GF-D8 (cell line): Measurements from ENCODE around the gene ZCCHC2.

ENCODE experiments used
- DNase-seq: peaks from one replicate; lab custom pipeline; 2025; lab: John Stamatoyannopoulos, UW

The ZCCHC2 gene

DNA sequence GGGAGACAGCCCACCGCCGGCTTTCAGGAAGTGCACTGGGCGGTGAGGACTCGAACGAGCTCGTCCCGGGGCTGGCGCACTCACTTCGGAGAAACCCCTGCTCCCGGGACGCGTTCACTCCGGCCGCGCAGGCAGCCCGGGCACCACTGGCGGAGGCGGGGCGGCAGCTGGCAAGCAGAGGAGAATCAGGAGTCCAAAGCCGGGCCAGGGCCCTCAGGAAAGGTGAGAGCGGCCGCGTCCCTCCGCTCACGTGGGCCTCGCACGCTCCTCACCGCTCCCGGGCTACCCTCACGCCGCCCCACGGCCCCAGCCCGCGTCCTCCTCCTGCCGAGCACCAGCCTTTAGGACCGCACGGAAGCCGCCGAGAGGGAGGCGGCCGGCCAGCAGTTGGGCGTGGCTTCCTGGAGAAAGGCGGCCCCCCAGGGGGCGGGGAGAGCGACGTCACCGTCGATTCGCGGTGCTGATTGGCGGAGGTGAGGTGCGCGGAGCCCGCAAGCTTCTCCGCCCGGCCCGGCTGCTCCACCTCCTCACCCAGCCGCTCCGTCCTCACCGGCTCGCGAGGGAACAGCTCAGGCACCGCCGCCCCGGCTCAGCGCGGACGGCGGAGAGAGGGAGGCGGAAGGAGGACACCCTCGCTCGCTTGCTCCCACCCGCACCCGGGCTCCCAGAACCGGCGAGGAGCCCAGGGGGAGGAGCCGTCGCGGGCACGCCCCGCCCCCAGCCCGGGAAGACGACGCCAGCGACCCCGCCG lies at the start of gene ZCCHC2:
Gene ZCCHC2, plus strand, starts transcription at position 522 of the 751 bp plus-strand sequence. CDS start 400 bp downstream, outside the sequence.
- peak; percentile 95 for DNase-seq

GRCh38 chr18:62479574-62479973 lies 43.3 kb upstream of the ZCCHC2 start:
- DNase-seq: no peak

DNA sequence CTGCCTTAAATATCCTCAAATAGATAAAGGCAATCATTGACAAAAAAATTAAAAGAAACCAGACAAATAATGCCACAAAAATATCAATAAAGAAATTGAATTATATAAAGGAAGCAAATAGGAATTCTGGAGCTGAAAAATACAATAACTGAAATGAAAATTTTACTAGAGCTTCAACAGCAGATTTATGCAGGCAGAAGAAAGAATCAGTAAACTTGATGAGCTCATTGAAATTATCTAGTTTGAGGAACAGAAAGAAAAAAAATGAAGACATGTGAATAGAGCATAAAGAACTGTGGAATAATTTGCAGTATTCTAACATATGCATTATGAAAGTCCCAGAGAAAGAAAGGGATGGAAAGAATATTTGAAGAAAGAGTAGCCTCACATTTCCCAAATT lies 41.9 kb upstream of the ZCCHC2 start:
- no peak for DNase-seq

DNA sequence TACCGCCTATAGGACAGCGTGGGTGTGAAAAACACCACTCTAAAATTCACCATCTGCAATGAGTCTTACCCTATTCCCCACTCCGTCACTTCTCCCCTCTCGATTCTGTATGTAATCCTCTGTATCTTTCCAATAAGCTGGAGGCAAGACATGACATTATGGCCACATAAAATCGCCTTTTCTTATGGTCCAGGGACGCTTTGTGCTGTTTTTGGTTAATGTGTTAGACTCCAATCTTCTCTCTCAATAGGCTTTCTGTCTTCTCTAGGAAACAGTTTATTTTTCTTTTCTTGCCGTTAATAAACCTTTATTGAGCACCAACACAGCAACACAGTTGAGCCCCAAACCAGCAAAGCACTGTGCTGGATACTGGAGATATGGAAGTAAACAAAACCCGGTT lies 37.9 kb upstream of the ZCCHC2 start:
- DNase-seq: no peak

DNA sequence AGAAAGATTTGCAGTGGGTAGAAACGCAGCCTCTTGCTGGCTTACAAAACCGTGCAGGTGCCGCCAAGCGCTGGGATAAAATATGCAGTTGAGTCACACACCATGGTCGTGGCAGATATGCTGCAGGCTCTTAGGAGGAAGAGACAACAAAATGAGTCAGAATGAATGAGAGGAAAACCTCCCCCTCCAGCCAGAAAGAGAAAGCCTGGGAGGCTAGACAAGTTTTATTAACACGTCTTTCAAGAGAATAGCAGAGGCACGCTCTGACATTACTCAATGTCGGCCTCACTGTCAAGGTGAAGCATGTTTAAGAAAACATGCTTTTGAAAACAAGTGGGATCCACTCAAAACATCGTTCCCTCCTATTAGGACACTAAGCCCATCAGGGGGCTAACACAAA lies 37.1 kb upstream of the ZCCHC2 start:
- no peak for DNase-seq

- DNase-seq: no peak
Observed at GRCh38 chr18:62486290-62486964, 36.4 kb upstream of the ZCCHC2 start.

DNA sequence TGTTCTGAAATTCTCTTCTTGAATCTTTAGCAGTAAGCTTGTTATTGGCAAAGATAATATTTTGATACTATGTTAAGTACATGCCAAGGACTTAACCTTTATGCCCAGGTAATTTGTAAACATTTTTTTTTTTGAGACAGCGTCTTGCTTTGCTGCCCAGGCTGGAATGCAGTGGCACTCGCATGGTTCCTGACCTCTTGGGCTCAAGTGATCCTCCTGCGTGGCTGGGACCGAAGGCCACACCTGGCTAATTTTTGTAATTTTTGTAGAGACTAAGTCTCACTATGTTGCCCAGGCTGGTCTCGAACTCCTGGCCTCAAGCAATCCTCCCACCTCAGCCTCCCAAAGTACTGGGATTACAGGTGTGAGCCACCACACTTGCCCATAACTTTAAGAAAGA lies 35.7 kb upstream of the ZCCHC2 start:
- no peak for DNase-seq

GRCh38 chr18:62490967-62491695 lies 31.7 kb upstream of the ZCCHC2 start:
- DNase-seq: no peak

DNA sequence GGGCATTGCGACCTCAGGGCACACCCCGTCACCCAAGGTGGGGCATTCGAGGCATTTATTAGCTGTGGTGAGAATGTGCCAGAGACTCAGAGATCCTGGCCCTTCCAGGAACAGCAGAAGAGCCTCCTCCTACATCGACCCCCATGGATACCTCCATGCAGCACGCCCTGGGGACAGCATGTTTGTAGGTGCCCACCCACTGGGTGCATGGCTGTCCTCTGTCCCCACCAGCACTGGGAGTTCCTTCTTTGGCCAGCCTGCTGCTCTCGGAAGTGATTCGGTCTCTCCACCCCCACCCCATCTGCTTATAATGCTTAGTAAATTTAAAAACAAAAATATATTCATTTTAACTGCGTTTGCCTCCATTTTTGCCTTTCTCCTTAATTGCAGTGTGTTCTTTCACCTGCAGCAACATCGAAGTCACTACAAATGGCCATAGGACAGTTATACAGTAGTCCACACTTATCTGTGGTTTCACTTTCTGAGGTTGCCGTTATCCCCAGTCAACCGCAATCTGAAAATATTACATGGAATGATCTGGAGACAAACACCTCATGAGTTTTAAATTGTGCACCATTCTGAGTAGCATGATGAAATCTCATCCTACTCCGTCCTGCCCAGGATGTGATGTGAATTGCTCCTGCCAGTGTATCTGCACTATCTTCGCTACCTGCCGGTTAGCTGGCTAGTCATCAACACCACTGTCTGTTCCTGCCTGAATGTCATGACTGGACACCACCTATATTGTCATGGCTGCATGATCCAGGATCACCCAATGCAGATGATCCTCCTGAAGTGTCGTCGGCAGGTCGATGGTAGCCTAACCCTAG lies 29.6 kb upstream of the ZCCHC2 start:
- DNase-seq: no peak

DNA sequence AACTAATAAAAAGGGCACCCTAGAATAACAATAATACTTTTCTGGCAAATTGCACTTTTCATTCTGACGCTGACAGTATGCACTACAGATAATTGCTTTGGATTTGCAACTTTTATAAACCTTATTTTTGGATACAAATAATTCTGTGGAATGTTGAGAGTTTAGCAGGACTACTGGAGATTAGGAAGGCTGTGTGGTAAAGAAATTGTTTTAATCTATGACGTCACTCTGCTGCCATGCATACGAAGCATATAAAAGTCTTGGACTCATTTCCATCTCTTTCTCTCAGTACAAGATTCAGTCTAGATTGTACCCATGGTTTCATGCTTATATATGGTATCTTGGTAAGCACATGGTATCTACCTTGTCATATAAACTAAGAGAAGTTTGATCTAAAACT lies 28.1 kb upstream of the ZCCHC2 start:
- DNase-seq: no peak

DNA sequence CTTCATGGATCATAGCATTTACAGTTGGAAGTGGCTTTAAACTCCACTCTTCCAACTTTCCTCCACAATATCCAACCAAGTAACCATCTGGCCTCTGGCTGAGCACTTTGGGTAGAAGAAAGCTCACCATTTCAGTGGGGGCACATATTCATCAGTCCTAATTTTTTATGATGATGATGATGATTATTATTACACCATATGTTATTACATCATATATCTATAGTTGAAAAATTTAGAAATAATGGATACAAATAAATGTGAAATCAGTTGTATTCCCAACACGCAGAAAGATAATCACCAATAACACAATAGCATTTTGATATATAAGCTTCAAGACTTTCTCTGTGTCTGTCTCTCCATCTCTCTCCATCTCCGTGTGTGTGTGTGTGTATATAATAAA lies 26.6 kb upstream of the ZCCHC2 start:
- no peak for DNase-seq

- DNase-seq: no peak
Observed at GRCh38 chr18:62497190-62497772, 25.5 kb upstream of the ZCCHC2 start.

DNA sequence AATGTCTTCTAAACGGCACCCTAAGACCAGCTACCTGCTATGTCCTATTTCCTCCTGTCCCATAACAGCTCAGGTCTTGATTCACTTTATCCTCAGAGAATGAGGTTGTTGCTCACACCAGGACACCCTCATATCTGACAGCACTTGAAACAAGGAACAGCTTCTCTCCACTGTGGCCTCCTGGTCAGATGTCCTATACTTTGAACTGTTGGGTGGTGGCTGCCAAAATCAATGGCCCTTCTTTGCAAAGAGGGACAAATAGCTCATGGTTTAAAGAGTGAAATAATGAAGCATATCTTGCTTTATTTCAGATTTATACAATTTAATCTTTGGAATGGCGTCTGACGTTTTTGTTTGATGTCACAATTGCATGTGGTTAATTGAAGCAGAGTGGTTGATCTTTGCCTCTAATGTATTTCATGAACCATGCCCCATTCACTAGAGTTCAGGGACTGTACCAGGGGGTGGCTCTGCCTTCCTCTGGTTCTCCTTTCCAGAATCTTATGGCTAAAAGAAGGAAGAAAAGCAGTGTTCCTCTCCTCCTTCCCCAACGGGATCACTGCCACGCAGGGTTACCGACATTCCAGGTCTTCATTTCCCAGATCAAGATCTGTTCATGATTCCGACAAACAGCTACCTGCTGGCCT lies 24.1 kb upstream of the ZCCHC2 start:
- DNase-seq: no peak

- peak; percentile 56 for DNase-seq
Observed at GRCh38 chr18:62499263-62499650, 23.6 kb upstream of the ZCCHC2 start.

DNA sequence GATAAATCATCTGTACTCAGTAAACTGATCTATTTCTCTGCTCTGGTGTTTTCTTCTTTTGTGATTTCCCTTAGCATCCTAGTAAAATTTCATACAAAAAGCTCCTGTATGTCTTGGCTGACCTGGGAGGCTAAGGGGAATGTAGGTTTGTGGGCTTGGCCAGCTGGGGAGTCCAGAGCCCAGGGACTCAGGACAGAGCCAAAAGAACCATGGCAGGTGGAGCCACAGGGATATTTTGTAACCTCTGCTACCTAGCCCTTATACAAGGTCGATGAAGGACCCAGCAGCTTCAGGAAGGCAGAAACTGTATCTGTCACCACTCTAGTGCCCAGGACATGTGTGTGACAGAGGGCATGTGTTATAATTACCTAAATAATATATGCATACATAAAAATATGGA lies 22.7 kb upstream of the ZCCHC2 start:
- DNase-seq: no peak

- DNase-seq: no peak
Observed at GRCh38 chr18:62500966-62501591, 21.7 kb upstream of the ZCCHC2 start.

GRCh38 chr18:62505669-62506494 lies 16.9 kb upstream of the ZCCHC2 start:
- DNase-seq: no peak

DNA sequence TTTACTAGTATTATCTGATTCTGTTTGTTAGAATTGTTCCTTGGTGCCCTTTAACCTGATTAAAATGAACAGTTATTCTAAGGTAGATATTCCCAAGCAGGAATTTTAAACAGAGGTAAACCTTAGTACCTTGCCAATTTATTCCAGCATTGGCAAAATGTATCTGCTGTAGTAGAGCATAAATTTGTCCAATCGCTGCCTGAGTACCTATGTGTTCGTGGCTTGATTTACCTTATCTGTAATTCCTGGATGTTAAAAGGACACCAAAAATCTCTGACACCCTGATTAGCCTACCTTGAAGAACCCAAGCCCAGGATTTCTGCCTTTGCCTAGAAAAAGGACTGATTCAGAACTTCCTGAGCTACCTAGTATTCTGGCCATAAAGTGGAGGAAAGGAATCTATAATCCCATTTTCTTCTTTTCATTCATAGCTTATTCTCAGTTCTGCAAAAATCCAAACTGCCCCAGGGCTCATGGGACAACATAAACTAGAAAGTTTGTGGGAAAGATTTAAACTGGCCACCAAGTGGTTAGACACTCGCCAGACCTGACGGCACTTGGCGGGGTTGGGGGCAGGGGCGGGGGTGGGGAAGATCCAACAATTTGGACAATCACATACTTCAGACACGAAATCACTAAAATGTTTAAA lies 16.2 kb upstream of the ZCCHC2 start:
- DNase-seq: no peak

- no peak for DNase-seq
Observed at GRCh38 chr18:62509779-62510178, 13.0 kb upstream of the ZCCHC2 start.
